Measurements from ENCODE around the gene CHAF1A. TPM values are rescaled to one million over a fixed set of nuclear protein-coding genes. Genes with fewer than 3 reads are reported as not detected.

CHAF1A gene
- total RNA-seq, 1 experiment from 2014 or later = 30.0 TPM

DNA sequence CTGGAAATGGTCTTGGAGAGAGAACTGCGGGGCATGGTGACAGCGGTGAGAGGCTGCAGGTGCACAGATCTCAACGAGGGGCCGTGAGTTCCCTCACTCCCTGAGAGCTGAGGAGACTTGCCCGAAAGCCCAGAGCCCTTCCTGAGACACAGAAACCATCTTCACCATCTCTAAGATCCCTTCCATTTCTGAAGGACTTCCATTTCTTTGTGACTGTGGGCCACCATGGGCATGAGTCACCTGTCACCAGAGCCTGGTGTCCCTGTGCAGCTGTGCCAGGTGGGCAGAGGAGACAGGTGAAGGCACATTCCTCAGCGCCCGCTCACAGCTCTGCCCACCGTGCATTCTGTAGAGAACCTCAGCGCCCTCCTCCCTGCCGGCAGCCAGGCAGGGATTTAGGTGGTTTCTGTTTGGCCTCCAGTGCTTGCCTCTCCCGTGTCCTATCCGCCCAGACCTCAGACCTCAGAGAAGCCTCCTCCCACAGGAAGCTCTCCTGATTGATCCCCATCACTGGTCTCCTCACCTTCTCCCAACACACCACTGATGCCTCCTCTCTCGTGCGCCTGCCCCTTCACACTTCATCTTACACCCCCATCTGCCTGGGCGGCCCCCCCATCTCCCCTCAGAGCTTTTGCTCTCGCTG lies 26.3 kb upstream of the CHAF1A start:
- Histone ChIP-seq H3K36me3 (ENCODE audit: low read depth) (no peaks in the 10 kb centered on the region), H3K4me2 (peak overlapping the region; percentile 80), H3K4me1 (replicated peaks; ENCODE audit: insufficient read depth) (peaks cover 68% of the 10 kb centered on the region), H3K27ac (peak overlapping the region; percentile 95), H4K20me1 (ENCODE audit: insufficient read depth) (peaks cover 17% of the 10 kb centered on the region), H3K9me3 (ENCODE audit: insufficient read depth, low read depth) (no peaks in the 10 kb centered on the region), H3F3A (ENCODE audit: insufficient read depth, low read depth) (peaks cover 56% of the 10 kb centered on the region), H2AFZ (no peak overlapping the region), H3K79me2 (ENCODE audit: low read depth) (peaks cover 30% of the 10 kb centered on the region), H3K27me3 (ENCODE audit: insufficient read depth, low read depth) (no peaks in the 10 kb centered on the region), H3K4me3 (peak overlapping the region; percentile 0; the same call in 1 of the 2 replicates), H3K9me2 (ENCODE audit: insufficient read depth) (no peaks in the 10 kb centered on the region)
- ChIA-PET POLR2A (ENCODE audit: unreplicated experiment) (no interaction called here), CTCF (interaction anchor here (1.0 kb wide), 1 partner anchor 26 kb away, joined by 3 read pairs; the partner anchor contains the start of gene CHAF1A)
- TF ChIP-seq EZH2 (IDR thresholded peaks at IDR 0.05; ENCODE audit: low read depth) = no peak
- TF ChIP-seq, protein P1, sequence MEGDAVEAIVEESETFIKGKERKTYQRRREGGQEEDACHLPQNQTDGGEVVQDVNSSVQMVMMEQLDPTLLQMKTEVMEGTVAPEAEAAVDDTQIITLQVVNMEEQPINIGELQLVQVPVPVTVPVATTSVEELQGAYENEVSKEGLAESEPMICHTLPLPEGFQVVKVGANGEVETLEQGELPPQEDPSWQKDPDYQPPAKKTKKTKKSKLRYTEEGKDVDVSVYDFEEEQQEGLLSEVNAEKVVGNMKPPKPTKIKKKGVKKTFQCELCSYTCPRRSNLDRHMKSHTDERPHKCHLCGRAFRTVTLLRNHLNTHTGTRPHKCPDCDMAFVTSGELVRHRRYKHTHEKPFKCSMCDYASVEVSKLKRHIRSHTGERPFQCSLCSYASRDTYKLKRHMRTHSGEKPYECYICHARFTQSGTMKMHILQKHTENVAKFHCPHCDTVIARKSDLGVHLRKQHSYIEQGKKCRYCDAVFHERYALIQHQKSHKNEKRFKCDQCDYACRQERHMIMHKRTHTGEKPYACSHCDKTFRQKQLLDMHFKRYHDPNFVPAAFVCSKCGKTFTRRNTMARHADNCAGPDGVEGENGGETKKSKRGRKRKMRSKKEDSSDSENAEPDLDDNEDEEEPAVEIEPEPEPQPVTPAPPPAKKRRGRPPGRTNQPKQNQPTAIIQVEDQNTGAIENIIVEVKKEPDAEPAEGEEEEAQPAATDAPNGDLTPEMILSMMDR (conservative IDR thresholded peaks at IDR 0.05) = no peak
- peak; percentile 62 to 76 for DNase-seq
- intact Hi-C loops (cut with micrococcal nuclease; ENCODE audit: unreplicated experiment) = loop anchor here (5.0 to 10.0 kb wide), 2 partner anchors 349 to 389 kb away; partner anchors contain the start of genes DPP9 and EEF2
- no TSS peak for BruUV-seq (replicated peaks)

DNA sequence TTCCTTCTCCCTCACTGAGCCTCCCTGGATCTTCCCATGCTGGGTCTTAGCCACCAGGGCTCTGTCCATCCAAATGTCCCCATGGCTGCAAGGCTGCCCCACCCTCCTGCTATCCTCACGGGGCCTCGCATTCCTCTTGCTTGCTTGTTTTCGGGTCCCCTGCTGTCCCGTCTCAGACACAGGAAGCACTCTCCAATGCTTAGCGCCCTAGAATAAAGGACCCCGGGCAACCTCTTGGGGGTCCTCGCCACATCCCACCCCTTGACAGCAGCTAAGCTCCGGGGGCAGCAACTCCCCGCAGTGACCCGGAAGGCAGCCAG lies 25.8 kb upstream of the CHAF1A start:
- Histone ChIP-seq H3K4me1 (replicated peaks; ENCODE audit: insufficient read depth) (peaks cover 68% of the 10 kb centered on the region), H3K9me3 (ENCODE audit: insufficient read depth, low read depth) (no peaks in the 10 kb centered on the region), H3K9me2 (ENCODE audit: insufficient read depth) (no peaks in the 10 kb centered on the region), H3K36me3 (ENCODE audit: low read depth) (no peaks in the 10 kb centered on the region), H3K79me2 (ENCODE audit: low read depth) (peaks cover 30% of the 10 kb centered on the region), H3F3A (ENCODE audit: insufficient read depth, low read depth) (peaks cover 56% of the 10 kb centered on the region), H3K4me3 (peak overlapping the region; percentile 26; the same call in 1 of the 2 replicates), H4K20me1 (ENCODE audit: insufficient read depth) (peaks cover 17% of the 10 kb centered on the region), H3K4me2 (peak overlapping the region; percentile 80), H3K27me3 (ENCODE audit: insufficient read depth, low read depth) (no peaks in the 10 kb centered on the region), H2AFZ (no peak overlapping the region), H3K27ac (peak overlapping the region; percentile 95)
- no TSS peak for BruUV-seq (replicated peaks)
- ChIA-PET CTCF (interaction anchor here (1.0 kb wide), 1 partner anchor 26 kb away, joined by 3 read pairs; the partner anchor contains the start of gene CHAF1A), POLR2A (ENCODE audit: unreplicated experiment) (no interaction called here)
- DNase-seq = no peak
- TF ChIP-seq EZH2 (IDR thresholded peaks at IDR 0.05; ENCODE audit: low read depth) = no peak
- TF ChIP-seq, protein P1 (conservative IDR thresholded peaks at IDR 0.05) = no peak
- intact Hi-C loops (cut with micrococcal nuclease; ENCODE audit: unreplicated experiment) = loop anchor here (5.0 to 10.0 kb wide), 2 partner anchors 348 to 389 kb away; partner anchors contain the start of genes DPP9 and EEF2

DNA sequence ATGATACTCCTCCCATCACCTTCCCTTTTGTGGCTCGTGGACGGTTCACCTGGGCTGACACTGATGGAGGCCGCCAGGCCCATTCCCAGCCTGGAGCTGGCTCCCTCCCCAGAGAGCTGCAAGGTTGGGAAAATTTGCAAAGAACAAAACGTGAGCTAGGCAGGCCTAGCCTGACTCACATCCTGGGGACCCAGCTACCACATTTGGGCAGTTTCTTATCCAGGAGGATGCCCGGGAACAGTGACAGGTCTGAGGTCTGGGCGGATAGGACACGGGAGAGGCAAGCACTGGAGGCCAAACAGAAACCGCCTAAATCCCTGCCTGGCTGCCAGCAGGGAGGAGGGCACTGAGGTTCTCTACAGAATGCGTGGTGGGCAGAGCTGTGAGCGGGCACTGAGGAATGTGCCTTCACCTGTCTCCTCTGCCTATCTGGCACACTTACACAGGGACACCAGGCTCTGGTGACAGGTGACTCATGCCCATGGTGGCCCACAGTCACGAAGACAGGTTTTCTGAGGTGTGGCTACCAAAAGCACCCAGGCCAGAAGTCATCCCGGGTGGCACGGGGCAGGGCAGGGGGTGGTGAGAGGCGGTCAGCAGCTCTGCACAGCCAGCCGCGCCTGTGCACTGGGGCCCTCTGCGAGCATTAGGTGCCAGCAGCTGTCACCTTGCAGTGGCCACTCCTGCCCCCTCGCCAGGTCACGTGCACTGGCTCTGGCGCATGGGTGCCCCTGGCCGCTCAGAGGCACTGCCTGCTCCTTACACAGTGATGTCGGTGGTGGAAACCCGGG lies 25.3 kb upstream of the CHAF1A start:
- peak overlapping the region; percentile 95 for H3K27ac ChIP-seq
- CTCF ChIA-PET = interaction anchor here (1.0 kb wide), 1 partner anchor 25 kb away, joined by 3 read pairs; the partner anchor contains the start of gene CHAF1A
- peak; percentile 86 to 93 for DNase-seq
- no peak for TF ChIP-seq EZH2 (IDR thresholded peaks at IDR 0.05; ENCODE audit: low read depth)
- peaks cover 68% of the 10 kb centered on the region for H3K4me1 ChIP-seq (replicated peaks; ENCODE audit: insufficient read depth)
- H3K4me3 ChIP-seq = peak overlapping the region; percentile 26; the same call in 1 of the 2 replicates
- no peaks in the 10 kb centered on the region for H3K36me3 ChIP-seq (ENCODE audit: low read depth)
- H4K20me1 ChIP-seq (ENCODE audit: insufficient read depth) = peaks cover 17% of the 10 kb centered on the region
- no peaks in the 10 kb centered on the region for H3K9me2 ChIP-seq (ENCODE audit: insufficient read depth)
- H3K79me2 ChIP-seq (ENCODE audit: low read depth) = peaks cover 30% of the 10 kb centered on the region
- no TSS peak for BruUV-seq (replicated peaks)
- intact Hi-C loops (cut with micrococcal nuclease; ENCODE audit: unreplicated experiment) = loop anchor here (5.0 to 10.0 kb wide), 2 partner anchors 348 to 390 kb away; partner anchors contain the start of genes DPP9 and EEF2
- no peaks in the 10 kb centered on the region for H3K9me3 ChIP-seq (ENCODE audit: insufficient read depth, low read depth)
- POLR2A ChIA-PET (ENCODE audit: unreplicated experiment) = no interaction called here
- no peak overlapping the region for H2AFZ ChIP-seq
- H3F3A ChIP-seq (ENCODE audit: insufficient read depth, low read depth) = peaks cover 56% of the 10 kb centered on the region
- H3K4me2 ChIP-seq = peak overlapping the region; percentile 80
- H3K27me3 ChIP-seq (ENCODE audit: insufficient read depth, low read depth) = no peaks in the 10 kb centered on the region

Measured in PC-9 (cell line).